GM12801 (cell line): ENCODE data around the gene PUM1.

Experiments used
- TF ChIP-seq, protein P1 (sequence below): IDR thresholded peaks from one replicate; pipeline ENCODE4 v1.5.1; 2011; ENCODE audit warnings: control low read depth; ENCODE audit not compliant: insufficient read length; ENCODE audit errors: extremely low read depth

Gene PUM1

DNA sequence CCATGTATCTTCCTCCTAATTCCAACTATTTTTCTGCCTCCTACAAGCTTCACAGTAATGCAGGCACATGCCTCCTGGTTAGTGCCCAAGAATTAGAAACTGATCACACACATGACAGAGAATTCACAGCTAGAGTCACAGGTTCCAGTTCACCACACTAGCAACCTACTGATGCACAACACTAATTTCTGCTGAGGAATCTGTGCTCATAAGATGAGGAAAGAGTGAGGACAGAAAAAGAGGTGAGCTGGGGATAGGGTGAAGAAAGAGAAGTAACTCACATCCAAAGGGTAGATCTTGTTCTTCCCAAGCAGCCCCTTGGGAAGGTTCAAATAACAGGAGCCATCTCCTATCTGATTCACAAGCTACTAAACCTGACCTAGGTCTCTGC is 61.3 kb downstream of the PUM1 start:
- TF ChIP-seq, protein P1, sequence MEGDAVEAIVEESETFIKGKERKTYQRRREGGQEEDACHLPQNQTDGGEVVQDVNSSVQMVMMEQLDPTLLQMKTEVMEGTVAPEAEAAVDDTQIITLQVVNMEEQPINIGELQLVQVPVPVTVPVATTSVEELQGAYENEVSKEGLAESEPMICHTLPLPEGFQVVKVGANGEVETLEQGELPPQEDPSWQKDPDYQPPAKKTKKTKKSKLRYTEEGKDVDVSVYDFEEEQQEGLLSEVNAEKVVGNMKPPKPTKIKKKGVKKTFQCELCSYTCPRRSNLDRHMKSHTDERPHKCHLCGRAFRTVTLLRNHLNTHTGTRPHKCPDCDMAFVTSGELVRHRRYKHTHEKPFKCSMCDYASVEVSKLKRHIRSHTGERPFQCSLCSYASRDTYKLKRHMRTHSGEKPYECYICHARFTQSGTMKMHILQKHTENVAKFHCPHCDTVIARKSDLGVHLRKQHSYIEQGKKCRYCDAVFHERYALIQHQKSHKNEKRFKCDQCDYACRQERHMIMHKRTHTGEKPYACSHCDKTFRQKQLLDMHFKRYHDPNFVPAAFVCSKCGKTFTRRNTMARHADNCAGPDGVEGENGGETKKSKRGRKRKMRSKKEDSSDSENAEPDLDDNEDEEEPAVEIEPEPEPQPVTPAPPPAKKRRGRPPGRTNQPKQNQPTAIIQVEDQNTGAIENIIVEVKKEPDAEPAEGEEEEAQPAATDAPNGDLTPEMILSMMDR = no peak

- TF ChIP-seq, protein P1 = no peak
These were observed 61.8 kb downstream of the PUM1 start for GRCh38 chr1:31003613-31004230.

- TF ChIP-seq, protein P1 = no peak
These were observed 65.2 kb downstream of the PUM1 start for GRCh38 chr1:31000301-31000700.

DNA sequence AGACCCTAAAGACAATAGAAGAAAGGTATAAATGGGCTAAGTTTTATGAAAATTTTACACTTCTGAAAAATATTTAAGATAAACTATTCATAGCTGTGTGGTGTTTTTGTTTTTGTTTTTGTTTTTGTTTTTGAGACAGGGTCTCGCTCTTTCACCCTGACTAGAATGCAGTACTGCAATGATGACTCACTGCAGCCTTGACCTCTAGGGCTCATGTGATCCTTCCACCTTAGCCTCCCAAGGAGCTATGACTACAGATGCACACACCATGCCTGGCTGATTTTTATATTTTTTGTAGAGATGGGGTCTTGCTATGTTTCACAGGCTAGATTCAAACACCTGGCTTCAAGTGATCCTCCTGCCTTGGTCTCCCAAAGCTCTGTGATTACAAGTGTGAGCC is 66.6 kb downstream of the PUM1 start:
- TF ChIP-seq, protein P1 = no peak

DNA sequence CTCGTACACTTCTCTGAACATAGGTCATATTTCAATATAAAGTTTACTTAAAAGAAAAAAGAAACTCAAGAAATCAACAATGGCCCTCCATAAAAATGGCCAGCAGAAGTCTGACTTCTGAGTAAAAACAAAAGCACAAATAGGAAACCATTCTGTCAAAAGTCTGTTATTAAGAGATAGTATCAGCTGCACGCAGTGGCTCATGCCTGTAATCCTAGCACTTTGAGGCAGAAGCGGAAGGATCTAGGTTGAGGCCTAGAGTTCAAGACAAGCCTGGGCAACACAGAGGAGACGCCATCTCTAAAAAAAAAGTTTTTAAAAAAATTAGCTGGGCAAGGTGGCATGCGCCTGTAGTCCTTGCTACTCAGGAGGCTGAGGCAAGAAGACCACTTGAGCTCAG is 67.3 kb downstream of the PUM1 start:
- TF ChIP-seq, protein P1 = no peak

GRCh38 chr1:30997463-30998057 is 68.0 kb downstream of the PUM1 start:
- TF ChIP-seq, protein P1 = no peak

- TF ChIP-seq, protein P1 = no peak
These were observed 69.4 kb downstream of the PUM1 start for GRCh38 chr1:30995990-30996612.
